ENCODE results near the gene SRRM5. TPM values are rescaled to one million over a fixed set of nuclear protein-coding genes. Genes with fewer than 3 reads are reported as not detected.
"Not testable (repeated sequence)": the region's sequence is repeated elsewhere in the genome, so short reads cannot be mapped to it uniquely, and the experiment has no call there.

Gene SRRM5
- total RNA-seq, 2 experiments from 2014 or later, result 0.08 to 0.40 TPM

- POLR2A ChIA-PET, result no interaction called here
- CTCF ChIA-PET, result no interaction called here
These were observed 14.9 kb downstream of the SRRM5 start for GRCh38 chr19:43626838-43627237.

GRCh38 chr19:43628646-43629326, 16.9 kb downstream of the SRRM5 start:
- CTCF ChIA-PET, result interaction anchor here (1.3 kb wide), 1 partner anchor 9 kb away, joined by 3 read pairs; no protein-coding TSS in a partner anchor
- POLR2A ChIA-PET, result no interaction called here

- CTCF ChIA-PET, result no interaction called here
- POLR2A ChIA-PET, result no interaction called here
These were observed 19.6 kb downstream of the SRRM5 start for GRCh38 chr19:43631491-43631890.

- CTCF ChIA-PET, result interaction anchor here (1.1 kb wide), 1 partner anchor 151 kb away, joined by 3 read pairs; no protein-coding TSS in a partner anchor
- POLR2A ChIA-PET, result no interaction called here
These were observed 21.6 kb downstream of the SRRM5 start for GRCh38 chr19:43633520-43633919.

GRCh38 chr19:43634068-43634467, 22.2 kb downstream of the SRRM5 start:
- ChIA-PET POLR2A (no interaction called here), CTCF (interaction anchor here (1.1 kb wide), 1 partner anchor 152 kb away, joined by 3 read pairs; no protein-coding TSS in a partner anchor)

- CTCF ChIA-PET, result interaction anchor here (1.1 kb wide), 1 partner anchor 152 kb away, joined by 3 read pairs; no protein-coding TSS in a partner anchor
- POLR2A ChIA-PET, result no interaction called here
These were observed 22.6 kb downstream of the SRRM5 start for GRCh38 chr19:43634506-43634871.

- CTCF ChIA-PET, result no interaction called here
- POLR2A ChIA-PET, result no interaction called here
These were observed 23.1 kb downstream of the SRRM5 start for GRCh38 chr19:43634872-43635560.

- CTCF ChIA-PET, POLR2A ChIA-PET: not testable (repeated sequence)
These were observed 23.7 kb downstream of the SRRM5 start for GRCh38 chr19:43635561-43635940.

- ChIA-PET CTCF (interaction anchor here (0.6 kb wide), 1 partner anchor 91 kb away, joined by 3 read pairs; no protein-coding TSS in a partner anchor), POLR2A (no interaction called here)
These were observed 24.3 kb downstream of the SRRM5 start for GRCh38 chr19:43636121-43636683.

GRCh38 chr19:43638214-43638994, 26.5 kb downstream of the SRRM5 start:
- ChIA-PET POLR2A (no interaction called here), CTCF (interaction anchor here (0.9 kb wide), 1 partner anchor 9 kb away, joined by 3 read pairs; no protein-coding TSS in a partner anchor)

GRCh38 chr19:43638995-43639518, 27.2 kb downstream of the SRRM5 start:
- ChIA-PET CTCF (no interaction called here), POLR2A (no interaction called here)

GRCh38 chr19:43639519-43640423, 27.9 kb downstream of the SRRM5 start, which contains the start of gene CADM4:
Gene CADM4 (minus strand): TSS chr19:43639850. CDS start chr19:43639790, 60 bp downstream.
- POLR2A ChIA-PET, result interaction anchor here (0.6 kb wide), 1 partner anchor 44 kb away, joined by 3 read pairs; the partner anchor contains the start of genes IRGQ and ZNF576
- CTCF ChIA-PET, result no interaction called here

GRCh38 chr19:43640424-43640757, 28.5 kb downstream of the SRRM5 start:
- ChIA-PET POLR2A (no interaction called here), CTCF (no interaction called here)

- ChIA-PET CTCF (interaction anchor here (0.6 to 1.1 kb wide), 2 partner anchors 47 to 144 kb away, joined by 3 read pairs; no protein-coding TSS in a partner anchor), POLR2A (no interaction called here)
These were observed 29.4 kb downstream of the SRRM5 start for GRCh38 chr19:43641333-43641732.

GRCh38 chr19:43642531-43642930, 30.6 kb downstream of the SRRM5 start:
- POLR2A ChIA-PET, result interaction anchor here (0.6 kb wide), 1 partner anchor 48 kb away, joined by 3 read pairs; no protein-coding TSS in a partner anchor
- CTCF ChIA-PET, result no interaction called here

- CTCF ChIA-PET, result no interaction called here
These were observed 31.4 kb downstream of the SRRM5 start for GRCh38 chr19:43643326-43643725.

GRCh38 chr19:43644181-43644580, 32.3 kb downstream of the SRRM5 start:
- CTCF ChIA-PET, result no interaction called here
- POLR2A ChIA-PET, result interaction anchor here (0.6 kb wide), 1 partner anchor 60 kb away, joined by 4 read pairs; no protein-coding TSS in a partner anchor

More at GRCh38 chr19:43643326-43643725, 31.4 kb downstream of the SRRM5 start:
- POLR2A ChIA-PET, result interaction anchor here (0.5 kb wide), 1 partner anchor 163 kb away, joined by 3 read pairs; no protein-coding TSS in a partner anchor

- POLR2A ChIA-PET, result no interaction called here
- CTCF ChIA-PET, result no interaction called here
These were observed 36.7 kb downstream of the SRRM5 start for GRCh38 chr19:43648633-43649032.
